HG03558 (cell line): ENCODE results near the gene MT1E.

Source experiments
- ATAC-seq: cut with Tn5 transposase; IDR thresholded peaks from one replicate; pipeline ENCODE4 v1.9.1; 2021; ENCODE audit warnings: moderate number of reproducible peaks; ENCODE audit not compliant: unreplicated experiment; ENCODE audit errors: extremely low read depth

MT1E gene

GRCh38 chr16:56623637-56624036, 1.9 kb upstream of the MT1E start:
- no peak for ATAC-seq

- ATAC-seq, result no peak
Observed at GRCh38 chr16:56625943-56626654, 518 bp downstream of the MT1E start.

GRCh38 chr16:56626685-56627084, 1.1 kb downstream of the MT1E start:
- ATAC-seq, result no peak

- no peak for ATAC-seq
Observed at GRCh38 chr16:56628486-56629350, 3.1 kb downstream of the MT1E start.

GRCh38 chr16:56629531-56629930, 4.0 kb downstream of the MT1E start:
- ATAC-seq, result no peak

- peak; percentile 72 for ATAC-seq
Observed at GRCh38 chr16:56630134-56630533, 4.6 kb downstream of the MT1E start.

DNA sequence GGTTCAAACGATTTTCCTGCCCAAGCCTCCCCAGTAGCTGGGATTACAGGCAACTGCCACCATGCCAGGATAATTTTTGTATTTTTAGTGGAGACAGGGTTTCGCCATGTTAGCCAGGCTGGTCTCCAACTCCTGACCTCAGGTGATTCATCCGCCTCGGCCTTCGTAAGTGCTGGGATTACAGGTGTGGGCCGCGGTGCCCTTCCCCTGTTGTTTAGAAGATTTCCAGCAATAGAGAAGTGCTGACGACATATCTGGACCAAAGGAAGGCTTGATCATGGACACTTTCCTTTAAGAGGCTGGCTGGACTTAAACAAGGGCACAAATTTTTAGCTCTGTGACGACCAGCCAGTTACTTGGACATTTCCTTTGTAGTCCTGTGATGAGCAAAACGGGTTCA, 5.6 kb downstream of the MT1E start:
- no peak for ATAC-seq

DNA sequence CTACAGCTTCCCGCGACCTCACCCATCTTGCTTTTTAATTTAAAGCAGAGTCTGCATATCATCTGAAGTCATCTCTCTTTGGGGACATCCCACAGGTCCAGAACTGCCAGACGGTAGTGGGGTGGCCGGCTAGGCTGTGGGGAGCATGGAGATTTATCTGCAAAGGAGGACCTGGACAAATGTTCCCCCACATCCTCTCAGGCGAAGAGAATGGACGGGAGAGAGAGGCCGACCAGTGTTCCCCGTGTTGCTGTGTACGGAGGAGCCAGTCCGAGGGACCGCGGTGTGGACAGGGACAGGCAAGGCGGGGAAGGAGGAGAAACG, 6.2 kb downstream of the MT1E start:
- no peak for ATAC-seq

GRCh38 chr16:56632156-56632847, 6.7 kb downstream of the MT1E start, which contains the start of gene MT1M:
TSS of gene MT1M (plus strand) at chr16:56632659. CDS start at chr16:56632732, 73 bp downstream.
- no peak for ATAC-seq

GRCh38 chr16:56632848-56633365, 7.3 kb downstream of the MT1E start:
- no peak for ATAC-seq

- ATAC-seq, result no peak
Observed at GRCh38 chr16:56633535-56633934, 8.0 kb downstream of the MT1E start.

DNA sequence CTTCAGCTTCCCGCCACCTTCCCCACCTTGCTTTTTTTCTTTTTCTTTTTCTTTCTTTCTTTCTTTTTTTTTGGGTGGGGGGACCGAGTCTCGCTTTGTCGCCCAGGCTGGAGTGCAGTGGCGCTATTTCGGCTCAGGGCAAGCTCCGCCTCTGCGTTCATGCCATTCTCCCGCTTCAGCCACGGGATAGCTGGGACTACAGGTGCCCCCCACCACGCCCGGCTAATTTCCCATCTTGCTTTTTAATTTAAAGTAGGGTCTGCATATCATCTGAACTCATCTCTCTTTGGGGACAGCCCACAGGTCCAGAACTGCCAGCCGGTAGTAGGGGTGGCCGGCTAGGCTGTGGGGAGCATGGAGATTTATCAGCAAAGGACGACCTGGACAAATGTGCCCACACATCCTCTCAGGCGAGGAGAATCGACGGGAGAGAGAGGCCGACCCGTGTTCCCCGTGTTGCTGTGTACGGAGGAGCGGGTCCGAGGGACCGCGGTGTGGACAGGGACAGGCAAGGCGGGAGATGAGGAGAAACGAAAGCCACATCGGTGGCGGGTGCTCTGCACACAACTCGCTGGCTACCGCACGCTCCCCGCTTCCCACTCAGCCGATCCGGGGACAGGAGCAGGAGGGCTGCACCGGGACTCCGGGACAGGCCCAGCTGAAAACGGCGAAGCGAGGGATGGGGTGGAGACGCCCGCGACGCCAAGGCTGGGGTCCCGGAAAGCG, 9.3 kb downstream of the MT1E start:
- ATAC-seq, result no peak

DNA sequence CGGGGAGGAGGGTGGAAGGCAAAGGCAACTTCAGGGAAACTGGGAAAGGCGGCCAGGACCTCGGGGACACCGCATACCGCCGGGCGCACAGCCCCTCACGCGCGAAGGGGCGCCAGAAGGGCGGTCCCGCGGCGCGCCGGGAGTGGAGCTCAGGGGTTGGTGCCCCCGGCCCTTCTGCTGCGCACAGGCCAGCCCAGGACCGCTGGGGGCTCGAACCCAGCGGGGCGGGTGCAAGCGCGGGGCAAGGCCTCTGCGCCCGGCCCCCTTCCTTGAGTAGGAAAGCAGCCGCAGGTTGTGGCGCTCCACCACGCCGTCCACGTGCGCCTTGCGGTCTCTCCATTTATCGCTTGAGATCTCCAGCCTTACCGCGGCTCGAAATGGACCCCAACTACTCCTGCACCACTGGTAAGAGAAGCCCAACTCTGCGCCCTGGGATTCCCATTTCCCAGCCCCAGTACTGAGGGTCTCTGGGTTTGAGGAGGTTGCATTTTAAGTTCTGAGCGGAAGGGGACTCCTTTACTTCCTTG, 9.9 kb downstream of the MT1E start:
- ATAC-seq, result no peak

- ATAC-seq, result no peak
Observed at GRCh38 chr16:56636616-56637413, 11.2 kb downstream of the MT1E start.

GRCh38 chr16:56637814-56638750, 12.5 kb downstream of the MT1E start, which contains the start of gene MT1A:
TSS of gene MT1A (plus strand) at chr16:56638666. CDS start at chr16:56638739, 73 bp downstream.
- no peak for ATAC-seq

DNA sequence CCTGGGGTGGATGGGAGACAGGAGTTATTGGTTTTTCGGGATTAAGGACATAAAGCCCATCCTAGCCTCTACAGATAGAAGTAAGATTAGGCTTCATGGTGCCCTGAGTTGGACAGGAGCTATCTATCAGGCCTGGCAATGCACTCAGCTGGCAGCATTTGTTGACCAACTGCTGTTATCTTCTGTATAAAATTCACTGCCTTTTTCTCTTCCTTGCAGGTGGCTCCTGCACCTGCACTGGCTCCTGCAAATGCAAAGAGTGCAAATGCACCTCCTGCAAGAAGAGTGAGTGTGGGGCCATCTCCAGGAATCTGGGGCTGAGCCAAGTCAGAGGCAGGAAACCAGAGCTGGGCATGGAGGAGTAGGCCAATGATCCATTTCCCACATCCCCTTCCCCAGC, 13.5 kb downstream of the MT1E start:
- ATAC-seq, result no peak

GRCh38 chr16:56640076-56640475, 14.5 kb downstream of the MT1E start:
- ATAC-seq, result no peak

GRCh38 chr16:56641166-56641565, 15.6 kb downstream of the MT1E start:
- no peak for ATAC-seq
